ENCODE data around the gene ANXA5.

DNA sequence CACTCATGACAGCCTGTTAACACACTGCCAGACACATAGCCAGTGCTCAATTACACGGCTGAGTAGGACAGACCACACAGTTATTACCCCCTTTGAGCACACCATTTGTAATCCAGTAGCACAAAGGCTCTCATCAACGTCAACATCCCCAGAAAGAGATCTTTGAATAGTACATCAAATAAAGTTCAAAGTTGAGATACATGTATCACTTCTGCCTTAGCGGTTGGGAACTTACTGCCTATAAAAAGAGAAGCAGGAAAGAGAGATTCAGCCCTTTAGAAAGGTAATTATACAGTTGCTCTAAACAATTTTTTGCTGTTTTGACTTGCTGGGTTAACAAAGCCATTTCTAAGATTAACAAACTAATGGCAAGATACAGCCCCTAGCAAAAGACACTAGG lies 16.2 kb downstream of the ANXA5 start:
- TF ChIP-seq CTCF (conservative IDR thresholded peaks at IDR 0.05; ENCODE audit: low read length) = no peak
- TF ChIP-seq EZH2phosphoT487 (IDR thresholded peaks at IDR 0.05; ENCODE audit: borderline replicate concordance, low read depth, low read length) = no peak

Data from OCI-LY7 (cell line).